B cell (primary cell): Measurements from ENCODE around the gene AGAP9. TPM values are rescaled to one million over a fixed set of nuclear protein-coding genes. Genes with fewer than 3 reads are reported as not detected.
"Not testable (repeated sequence)": the region's sequence is repeated elsewhere in the genome, so short reads cannot be mapped to it uniquely, and the experiment has no call there.

Experiments
- ATAC-seq: fragments of 200-7000 bp; cut with Tn5 transposase; one replicate; pipeline ENCODE4 v1.10.0; 2021; ENCODE audit warnings: low read depth, mild to moderate bottlenecking, moderate number of reproducible peaks, moderate library complexity
- CTCF ChIA-PET: fragments of 350-600 bp; sonication (Branson Sonifier 250); formaldehyde crosslinking; loops from one replicate; lab custom pipeline; 2021; ENCODE audit warnings: antibody characterized with exemption, inconsistent platforms; lab: Charles Lee
- POLR2A ChIA-PET: fragments of 350-600 bp; sonication (Branson Sonifier 250); formaldehyde crosslinking; loops from one replicate; lab custom pipeline; 2021; ENCODE audit warnings: antibody characterized with exemption; lab: Charles Lee
- DNase-seq: peaks from one replicate; pipeline ENCODE4 v3.0.0; 2013
- H2AFZ ChIP-seq: 2 replicates; pipeline ENCODE4 v1.6.1; 2012; ENCODE audit warnings: mild to moderate bottlenecking, low read depth, low read length; ENCODE audit not compliant: insufficient read depth, poor library complexity, severe bottlenecking
- H3K27ac ChIP-seq, 2 donors: 1 replicate in 1 of 2; 2 replicates in 1 of 2; pipeline ENCODE4 v1.5.1; 2012 to 2013; ENCODE audit warnings: low read length in 2 of 2, mild to moderate bottlenecking in 2 of 2, moderate library complexity in 1 of 2
- H3K27me3 ChIP-seq, 4 experiments: fragments of 200-600 bp in 1 of 4; sonication (generic) in 1 of 4; replicated peaks in 1 of 4; 1 replicate in 2 of 4; 2 replicates in 2 of 4; pipeline versions ENCODE4 v1.6.1 to v1.7.0; 2013 to 2016; ENCODE audit warnings: low read length in 3 of 4, mild to moderate bottlenecking in 2 of 4, mixed read lengths in 1 of 4, moderate library complexity in 1 of 4; ENCODE audit not compliant: insufficient read depth in 4 of 4, control insufficient read depth in 3 of 4; ENCODE audit errors: control extremely low read depth in 1 of 4
- H3K36me3 ChIP-seq, 2 experiments: replicated peaks in 1 of 2; 1 replicate in 1 of 2; 2 replicates in 1 of 2; pipeline versions ENCODE4 v1.6.1 to v1.7.1; 2013; ENCODE audit warnings: low read length in 1 of 2; ENCODE audit not compliant: insufficient read depth in 2 of 2, control insufficient read depth in 1 of 2; ENCODE audit errors: control extremely low read depth in 1 of 2, extremely low read depth in 1 of 2
- H3K4me1 ChIP-seq, 2 donors: fragments of 200-600 bp in 1 of 2; sonication (generic) in 1 of 2; 1 replicate in 1 of 2; 2 replicates in 1 of 2; pipeline versions ENCODE4 v1.5.1 to v1.6.1; 2013 to 2017; ENCODE audit warnings: low read length in 2 of 2; ENCODE audit not compliant: control insufficient read depth in 2 of 2, insufficient read depth in 2 of 2
- H3K4me2 ChIP-seq: replicated peaks from 2 replicates; pipeline ENCODE3; 2012; ENCODE audit warnings: mild to moderate bottlenecking, low read depth, low read length; ENCODE audit not compliant: poor library complexity, severe bottlenecking
- H3K4me3 ChIP-seq, 5 experiments: fragments of 200-600 bp in 1 of 5; sonication (generic) in 1 of 5; 1 replicate in 3 of 5; 2 replicates in 2 of 5; pipeline versions ENCODE4 v1.5.1 to v1.7.0; 2011 to 2016; ENCODE audit warnings: low read length in 4 of 5, mild to moderate bottlenecking in 4 of 5, low read depth in 2 of 5, control low read depth in 1 of 5, moderate library complexity in 1 of 5; ENCODE audit not compliant: insufficient read depth in 1 of 5; ENCODE audit errors: control extremely low read depth in 1 of 5, extremely low read depth in 1 of 5
- H3K79me2 ChIP-seq: fragments of 200-600 bp; sonication (generic); one replicate; pipeline ENCODE4 v1.6.0; 2016; ENCODE audit warnings: low read length; ENCODE audit not compliant: control insufficient read depth, insufficient read depth
- H3K9ac ChIP-seq: fragments of 200-600 bp; sonication (generic); 2 replicates; pipeline ENCODE4 v1.6.1; 2017; ENCODE audit warnings: mild to moderate bottlenecking, low read length, moderate library complexity
- H3K9me3 ChIP-seq, 3 donors: one replicate each; pipeline versions ENCODE4 v1.6.1 to v1.7.1; 2013; ENCODE audit warnings: low read length in 2 of 3; ENCODE audit not compliant: control insufficient read depth in 2 of 3, insufficient read depth in 1 of 3; ENCODE audit errors: control extremely low read depth in 1 of 3
- H4K20me1 ChIP-seq: 2 replicates; pipeline ENCODE4 v1.6.0; 2012; ENCODE audit warnings: mild to moderate bottlenecking, low read length; ENCODE audit not compliant: insufficient read depth, control insufficient read depth, poor library complexity, severe bottlenecking
- H3K27ac Mint-ChIP-seq: one replicate; pipeline ENCODE4 v1.8.0; 2021; ENCODE audit warnings: mixed read lengths
- H3K27me3 Mint-ChIP-seq: one replicate; pipeline ENCODE4 v1.8.0; 2021; ENCODE audit warnings: mixed read lengths
- H3K4me1 Mint-ChIP-seq: one replicate; pipeline ENCODE4 v1.8.0; 2021; ENCODE audit warnings: mixed read lengths
- H3K4me3 Mint-ChIP-seq: one replicate; pipeline ENCODE4 v1.8.0; 2021; ENCODE audit warnings: mixed read lengths
- H3K9me3 Mint-ChIP-seq: one replicate; pipeline ENCODE4 v1.8.0; 2022; ENCODE audit warnings: mixed read lengths; ENCODE audit not compliant: insufficient read depth
- WGBS: methylation state at CpG from one replicate; pipeline ENCODE4 v1.1.5; 2013; ENCODE audit warnings: missing lambda C conversion rate; ENCODE audit not compliant: insufficient coverage; 5-methylcytosine and 5-hydroxymethylcytosine counted together
- intact Hi-C: fragments of 100-400 bp; cut with micrococcal nuclease; formaldehyde crosslinking; loops from one replicate; pipeline ENCODE4 v1.10.0; 2022
- polyA plus RNA-seq: library from polyadenylated mRNA; depleted of rRNA; stranded (reverse); fragments of >200 nt; gene quantifications from 2 replicates; pipeline ENCODE4 v1.2.3, GENCODE V29; 2012
- total RNA-seq, 2 donors: library from RNA; stranded (reverse); fragments of 120-200 nt in 1 of 2; gene quantifications; 1 replicate in 1 of 2; 2 replicates in 1 of 2; pipeline versions ENCODE4 v1.2.3 to v1.2.4, GENCODE V29; 2013 to 2022

The AGAP9 gene
- total and polyA plus RNA-seq, 2 donors (not counting 1 experiment from before 2014, with no cell fraction given), result 6.7 to 16.8 TPM

- H3K4me3 Mint-ChIP-seq, H3K4me1 ChIP-seq, H4K20me1 ChIP-seq, H3K9ac ChIP-seq, ATAC-seq, H3K36me3 ChIP-seq, DNase-seq, H3K27ac ChIP-seq, H3K4me3 ChIP-seq, H2AFZ ChIP-seq, H3K4me2 ChIP-seq, H3K9me3 ChIP-seq, H3K9me3 Mint-ChIP-seq, H3K4me1 Mint-ChIP-seq, CTCF ChIA-PET, intact Hi-C loops, H3K79me2 ChIP-seq, POLR2A ChIA-PET, H3K27ac Mint-ChIP-seq, H3K27me3 ChIP-seq, H3K27me3 Mint-ChIP-seq: not testable (repeated sequence)
- WGBS, result no CpG with 5 or more reads among the region's 6 CpGs
These were observed 31.1 kb upstream of the AGAP9 start for GRCh38 chr10:47554552-47554951.

GRCh38 chr10:47553860-47554247, 30.4 kb upstream of the AGAP9 start:
- H3K4me1 ChIP-seq, H4K20me1 ChIP-seq, H3K27ac Mint-ChIP-seq, H3K4me2 ChIP-seq, H3K27me3 Mint-ChIP-seq, POLR2A ChIA-PET, H3K9me3 ChIP-seq, H3K79me2 ChIP-seq, H3K9me3 Mint-ChIP-seq, H3K4me1 Mint-ChIP-seq, H3K36me3 ChIP-seq, H3K27me3 ChIP-seq, CTCF ChIA-PET, intact Hi-C loops: not testable (repeated sequence)
- WGBS, result no CpG with 5 or more reads among the region's 17 CpGs
- Histone ChIP-seq H3K9ac (peak overlapping the region; percentile 85), H3K27ac (peak overlapping the region in 1 of 2 donors; percentile 74), H3K4me3 (peak overlapping the region in 4 of 5 experiments; percentile 65 to 80 (median 76)), H2AFZ (peak overlapping the region; percentile 87)
- DNase-seq (peak; percentile 7), ATAC-seq (peak; percentile 16)
- peak overlapping the region; percentile 59 for H3K4me3 Mint-ChIP-seq

- ATAC-seq, result peak; percentile 85
- CTCF ChIA-PET, POLR2A ChIA-PET: not testable (repeated sequence)
These were observed 29.9 kb upstream of the AGAP9 start for GRCh38 chr10:47553214-47553859.

GRCh38 chr10:47552719-47553118, 29.3 kb upstream of the AGAP9 start:
- H3K27me3 ChIP-seq, H3K4me1 Mint-ChIP-seq, H4K20me1 ChIP-seq, H3K27me3 Mint-ChIP-seq, POLR2A ChIA-PET, CTCF ChIA-PET, H3K9me3 ChIP-seq, H3K4me2 ChIP-seq, intact Hi-C loops, H3K4me1 ChIP-seq, H3K9me3 Mint-ChIP-seq, H3K36me3 ChIP-seq, H3K79me2 ChIP-seq: not testable (repeated sequence)
- H3K4me3 ChIP-seq, result peak overlapping the region in 4 of 5 experiments; percentile 65 to 80 (median 76)
- WGBS, result 0% methylated on average over 1 of the region's 7 CpGs
- ATAC-seq, result peak; percentile 46
- H3K27ac Mint-ChIP-seq, result peak overlapping the region; percentile 91
- H3K27ac ChIP-seq, result peak overlapping the region in 1 of 2 donors; percentile 74
- peak overlapping the region; percentile 87 for H2AFZ ChIP-seq
- peak overlapping the region; percentile 96 for H3K4me3 Mint-ChIP-seq
- H3K9ac ChIP-seq, result peak overlapping the region; percentile 85
- DNase-seq, result peak; percentile 28

More at GRCh38 chr10:47553214-47553859, 29.9 kb upstream of the AGAP9 start:
- H3K36me3 ChIP-seq, H4K20me1 ChIP-seq, H3K27me3 Mint-ChIP-seq, H3K79me2 ChIP-seq, H3K9me3 Mint-ChIP-seq, H3K9me3 ChIP-seq, H3K4me1 Mint-ChIP-seq, H3K4me1 ChIP-seq, H3K27me3 ChIP-seq, intact Hi-C loops: not testable (repeated sequence)
- Mint-ChIP-seq H3K4me3 (peak overlapping the region; percentile 96), H3K27ac (peak overlapping the region; percentile 91)
- Histone ChIP-seq H3K27ac (peak overlapping the region; percentile 33 to 74), H3K4me2 (peak overlapping the region; percentile 62), H3K4me3 (peak overlapping the region; percentile 30 to 80 (median 76)), H3K9ac (peak overlapping the region; percentile 85), H2AFZ (peak overlapping the region; percentile 87)
- under 1% methylated on average over 25 of the region's 60 CpGs for WGBS
- peak; percentile 63 for DNase-seq
